ENCODE measurements around the gene PARVG. TPM values are rescaled to one million over a fixed set of nuclear protein-coding genes. Genes with fewer than 3 reads are reported as not detected.

Gene PARVG, protein sequence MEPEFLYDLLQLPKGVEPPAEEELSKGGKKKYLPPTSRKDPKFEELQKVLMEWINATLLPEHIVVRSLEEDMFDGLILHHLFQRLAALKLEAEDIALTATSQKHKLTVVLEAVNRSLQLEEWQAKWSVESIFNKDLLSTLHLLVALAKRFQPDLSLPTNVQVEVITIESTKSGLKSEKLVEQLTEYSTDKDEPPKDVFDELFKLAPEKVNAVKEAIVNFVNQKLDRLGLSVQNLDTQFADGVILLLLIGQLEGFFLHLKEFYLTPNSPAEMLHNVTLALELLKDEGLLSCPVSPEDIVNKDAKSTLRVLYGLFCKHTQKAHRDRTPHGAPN
- total RNA-seq: not detected in 2 replicates

DNA sequence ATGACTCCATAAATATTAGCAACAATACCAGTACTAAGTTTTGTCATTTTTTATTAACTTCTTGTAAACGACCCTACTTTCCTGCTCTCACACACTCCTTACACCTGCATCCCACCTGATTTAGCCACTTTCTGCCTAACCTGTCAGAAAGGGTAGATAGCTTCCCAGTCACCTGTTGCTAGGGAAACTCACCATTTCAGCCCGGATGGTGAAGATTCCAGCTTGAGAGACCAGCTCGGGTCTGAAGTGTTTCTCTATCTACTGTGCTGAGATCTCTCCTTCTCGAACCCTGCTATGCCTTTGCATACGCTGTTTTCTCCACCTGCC lies at the start of gene PARVG:
Gene PARVG, plus strand, starts transcription at position 220 of the 327 bp plus-strand sequence. CDS start 2,405 bp downstream, outside the sequence.

Other genes starting within 250 kb of the PARVG start
- gene SAMM50, start 225.5 kb upstream of the PARVG start, total RNA-seq: 36.9 and 54.2 TPM in 2 replicates
- 43.7 and 53.9 TPM in 2 replicates for gene PARVB, start 156.6 kb upstream of the PARVG start, total RNA-seq
- gene SHISAL1, start 132.0 kb downstream of the PARVG start, total RNA-seq: under 0.01 and 1.1 TPM in 2 replicates

Measured in pericardium fibroblast (primary cell).